WTC11 (cell line): ENCODE results near the gene PPP1R14B. TPM values are rescaled to one million over a fixed set of nuclear protein-coding genes. Genes with fewer than 3 reads are reported as not detected.

Experiments
- ATAC-seq: fragments of 200-7000 bp; cut with Tn5 transposase; 2 replicates; pipeline ENCODE4 v1.10.0; 2021; ENCODE audit warnings: mild to moderate bottlenecking, moderate library complexity
- CTCF ChIA-PET: fragments of 300-600 bp; sonication (Branson Sonifier 250); formaldehyde crosslinking; loops from one replicate; lab custom pipeline; 2021; ENCODE audit warnings: antibody characterized with exemption; lab: Charles Lee
- POLR2A ChIA-PET: fragments of 350-600 bp; sonication (Branson Sonifier 250); formaldehyde crosslinking; loops from one replicate; lab custom pipeline; 2021; ENCODE audit warnings: antibody characterized with exemption; lab: Charles Lee
- DNase-seq: peaks from one replicate; pipeline ENCODE4 v3.0.0; 2021; ENCODE audit warnings: low spot score
- H3K27ac Mint-ChIP-seq: 2 replicates; pipeline ENCODE4 v1.8.0; 2021; ENCODE audit warnings: mixed read lengths
- H3K27me3 Mint-ChIP-seq: 2 replicates; pipeline ENCODE4 v1.8.0; 2021; ENCODE audit warnings: low read depth, mild to moderate bottlenecking, moderate library complexity, mixed read lengths
- H3K36me3 Mint-ChIP-seq: 2 replicates; pipeline ENCODE4 v1.8.0; 2021; ENCODE audit warnings: mixed read lengths
- H3K4me1 Mint-ChIP-seq: 2 replicates; pipeline ENCODE4 v1.8.0; 2022; ENCODE audit warnings: mixed read lengths
- H3K4me3 Mint-ChIP-seq: 2 replicates; pipeline ENCODE4 v1.8.0; 2021; ENCODE audit warnings: mild to moderate bottlenecking, moderate library complexity, mixed read lengths
- H3K9me3 Mint-ChIP-seq: 2 replicates; pipeline ENCODE4 v1.8.0; 2021; ENCODE audit warnings: mixed read lengths
- EMX1 ChIP-seq: fragments of 250-450 bp; sonication (Bioruptor Pico); IDR thresholded peaks from 2 replicates; pipeline ENCODE4 v1.8.0; 2021; ENCODE audit warnings: mild to moderate bottlenecking
- ESRRA ChIP-seq: sonication (generic); formaldehyde crosslinking; IDR thresholded peaks from 2 replicates; pipeline ENCODE4 v1.8.1; 2022; ENCODE audit warnings: mild to moderate bottlenecking, missing genetic modification reagents, borderline replicate concordance
- FOXK1 ChIP-seq: sonication (generic); formaldehyde crosslinking; IDR thresholded peaks from 2 replicates; pipeline ENCODE4 v1.8.0; 2022; ENCODE audit warnings: mild to moderate bottlenecking, moderate library complexity, missing genetic modification reagents
- HMGA2 ChIP-seq: fragments of 250-450 bp; sonication (Bioruptor Pico); IDR thresholded peaks from 2 replicates; pipeline ENCODE4 v1.4.0; 2021; ENCODE audit warnings: mild to moderate bottlenecking, moderate library complexity
- IRF2 ChIP-seq: sonication (generic); formaldehyde crosslinking; IDR thresholded peaks from 2 replicates; pipeline ENCODE4 v1.8.0; 2022; ENCODE audit warnings: low read depth, missing genetic modification reagents, borderline replicate concordance
- MYBL2 ChIP-seq: sonication (generic); formaldehyde crosslinking; IDR thresholded peaks from 2 replicates; pipeline ENCODE4 v1.8.1; 2023; ENCODE audit warnings: mild to moderate bottlenecking, moderate library complexity, missing genetic modification reagents
- NFE2L1 ChIP-seq: sonication (generic); formaldehyde crosslinking; IDR thresholded peaks from 2 replicates; pipeline ENCODE4 v1.8.1; 2023; ENCODE audit warnings: missing genetic modification reagents
- NFYB ChIP-seq: sonication (generic); formaldehyde crosslinking; conservative IDR thresholded peaks from 2 replicates; pipeline ENCODE4 v1.8.0; 2022; ENCODE audit warnings: low read depth, missing genetic modification reagents
- OVOL2 ChIP-seq: fragments of 250-450 bp; sonication (Bioruptor Pico); IDR thresholded peaks from 2 replicates; pipeline ENCODE4 v1.9.0; 2021; ENCODE audit warnings: mild to moderate bottlenecking, borderline replicate concordance
- PRRX2 ChIP-seq: fragments of 250-450 bp; sonication (Bioruptor Pico); IDR thresholded peaks from 2 replicates; pipeline ENCODE4 v1.8.0; 2021; ENCODE audit warnings: mild to moderate bottlenecking
- TEAD1 ChIP-seq: sonication (generic); formaldehyde crosslinking; IDR thresholded peaks from 2 replicates; pipeline ENCODE4 v1.8.0; 2022; ENCODE audit warnings: mild to moderate bottlenecking, missing genetic modification reagents
- ZNF121 ChIP-seq: sonication (generic); formaldehyde crosslinking; IDR thresholded peaks from 2 replicates; pipeline ENCODE4 v1.8.0; 2023; ENCODE audit warnings: missing genetic modification reagents
- ZNF138 ChIP-seq: sonication (generic); formaldehyde crosslinking; conservative IDR thresholded peaks from 2 replicates; pipeline ENCODE4 v1.8.1; 2022; ENCODE audit warnings: mild to moderate bottlenecking, moderate library complexity, missing genetic modification reagents
- ZNF219 ChIP-seq: sonication (generic); formaldehyde crosslinking; IDR thresholded peaks from 2 replicates; pipeline ENCODE4 v1.8.0; 2023; ENCODE audit warnings: missing genetic modification reagents, mild to moderate bottlenecking, borderline replicate concordance
- ZNF317 ChIP-seq: sonication (generic); formaldehyde crosslinking; IDR thresholded peaks from 2 replicates; pipeline ENCODE4 v1.8.1; 2023; ENCODE audit warnings: low read depth, mild to moderate bottlenecking, moderate library complexity, missing genetic modification reagents, borderline replicate concordance
- ZNF416 ChIP-seq: fragments of 250-450 bp; sonication (Bioruptor Pico); IDR thresholded peaks from 2 replicates; pipeline ENCODE4 v1.9.0; 2021; ENCODE audit warnings: mild to moderate bottlenecking, inconsistent platforms
- total RNA-seq: library from RNA; stranded (reverse); gene quantifications from 3 replicates; pipeline ENCODE4 v1.2.3, GENCODE V29; 2021
- TF ChIP-seq, protein P1 (sequence below): sonication (generic); formaldehyde crosslinking; IDR thresholded peaks from 2 replicates; pipeline ENCODE4 v1.8.1; 2023; ENCODE audit warnings: mild to moderate bottlenecking, missing genetic modification reagents
- TF ChIP-seq, protein P2 (sequence below): sonication (generic); formaldehyde crosslinking; IDR thresholded peaks from 2 replicates; pipeline ENCODE4 v1.8.1; 2022; ENCODE audit warnings: low read depth, mild to moderate bottlenecking, moderate library complexity, missing genetic modification reagents, borderline replicate concordance
- TF ChIP-seq, protein P3 (sequence below): fragments of 250-450 bp; sonication (Bioruptor Pico); IDR thresholded peaks from 2 replicates; pipeline ENCODE4 v1.8.0; 2021; ENCODE audit warnings: mild to moderate bottlenecking
- TF ChIP-seq, protein P4 (sequence below): sonication (generic); formaldehyde crosslinking; conservative IDR thresholded peaks from 2 replicates; pipeline ENCODE4 v1.8.1; 2023; ENCODE audit warnings: mild to moderate bottlenecking, low read depth, missing genetic modification reagents, moderate library complexity
- TF ChIP-seq, protein P5 (sequence below): sonication (generic); formaldehyde crosslinking; IDR thresholded peaks from 2 replicates; pipeline ENCODE4 v1.8.1; 2023; ENCODE audit warnings: mild to moderate bottlenecking, missing genetic modification reagents, moderate library complexity
- TF ChIP-seq, protein P6 (sequence below): sonication (generic); formaldehyde crosslinking; IDR thresholded peaks from 2 replicates; pipeline ENCODE4 v1.8.1; 2022; ENCODE audit warnings: mild to moderate bottlenecking, moderate library complexity, missing genetic modification reagents
- TF ChIP-seq, protein P7 (sequence below): sonication (generic); formaldehyde crosslinking; IDR thresholded peaks from 2 replicates; pipeline ENCODE4 v1.8.0; 2022; ENCODE audit warnings: mild to moderate bottlenecking, missing genetic modification reagents

PPP1R14B gene
- total RNA-seq, 1 experiment from 2014 or later = 471 TPM

DNA sequence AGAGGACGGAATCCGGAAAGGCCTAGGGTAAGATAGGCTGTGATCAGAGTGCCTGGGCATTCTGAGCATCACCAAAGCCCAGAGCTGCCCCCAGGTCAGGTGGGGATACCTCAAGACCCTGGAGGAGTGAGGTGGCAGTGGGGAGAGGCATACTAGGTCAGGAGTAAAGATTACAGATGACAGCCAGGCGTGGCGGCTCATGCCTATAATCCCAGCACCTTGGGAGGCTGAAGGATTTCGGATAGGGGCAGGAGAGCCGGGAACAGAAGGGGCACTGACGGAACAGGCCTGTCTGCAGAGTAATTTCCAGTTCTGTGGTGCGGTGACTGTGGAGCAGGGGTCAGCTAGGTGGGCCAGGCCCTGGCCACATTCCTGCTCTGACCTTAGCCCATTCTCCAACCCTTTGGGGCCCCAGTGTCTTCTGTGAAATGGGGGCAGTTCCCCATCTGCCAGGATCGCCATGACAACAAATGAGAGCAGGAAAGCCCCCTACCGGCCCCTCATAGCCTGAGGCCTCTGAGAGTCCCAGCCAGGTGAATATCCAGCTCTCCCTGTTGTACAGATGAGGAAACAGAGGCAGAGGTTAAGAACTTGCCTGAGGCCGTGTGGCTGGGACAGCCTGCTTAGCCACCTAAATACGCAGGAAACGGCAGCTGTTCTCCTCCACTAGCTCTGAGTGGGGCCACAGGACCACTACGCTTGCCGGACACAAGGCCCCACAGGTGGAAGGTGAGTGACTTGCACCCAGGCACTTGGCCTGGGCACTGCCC, 28.5 kb upstream of the PPP1R14B start (continued):
- no peak for TF ChIP-seq TEAD1 (CRISPR knock-in tag)
- TF ChIP-seq, protein P1, sequence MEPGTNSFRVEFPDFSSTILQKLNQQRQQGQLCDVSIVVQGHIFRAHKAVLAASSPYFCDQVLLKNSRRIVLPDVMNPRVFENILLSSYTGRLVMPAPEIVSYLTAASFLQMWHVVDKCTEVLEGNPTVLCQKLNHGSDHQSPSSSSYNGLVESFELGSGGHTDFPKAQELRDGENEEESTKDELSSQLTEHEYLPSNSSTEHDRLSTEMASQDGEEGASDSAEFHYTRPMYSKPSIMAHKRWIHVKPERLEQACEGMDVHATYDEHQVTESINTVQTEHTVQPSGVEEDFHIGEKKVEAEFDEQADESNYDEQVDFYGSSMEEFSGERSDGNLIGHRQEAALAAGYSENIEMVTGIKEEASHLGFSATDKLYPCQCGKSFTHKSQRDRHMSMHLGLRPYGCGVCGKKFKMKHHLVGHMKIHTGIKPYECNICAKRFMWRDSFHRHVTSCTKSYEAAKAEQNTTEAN = no peak

DNA sequence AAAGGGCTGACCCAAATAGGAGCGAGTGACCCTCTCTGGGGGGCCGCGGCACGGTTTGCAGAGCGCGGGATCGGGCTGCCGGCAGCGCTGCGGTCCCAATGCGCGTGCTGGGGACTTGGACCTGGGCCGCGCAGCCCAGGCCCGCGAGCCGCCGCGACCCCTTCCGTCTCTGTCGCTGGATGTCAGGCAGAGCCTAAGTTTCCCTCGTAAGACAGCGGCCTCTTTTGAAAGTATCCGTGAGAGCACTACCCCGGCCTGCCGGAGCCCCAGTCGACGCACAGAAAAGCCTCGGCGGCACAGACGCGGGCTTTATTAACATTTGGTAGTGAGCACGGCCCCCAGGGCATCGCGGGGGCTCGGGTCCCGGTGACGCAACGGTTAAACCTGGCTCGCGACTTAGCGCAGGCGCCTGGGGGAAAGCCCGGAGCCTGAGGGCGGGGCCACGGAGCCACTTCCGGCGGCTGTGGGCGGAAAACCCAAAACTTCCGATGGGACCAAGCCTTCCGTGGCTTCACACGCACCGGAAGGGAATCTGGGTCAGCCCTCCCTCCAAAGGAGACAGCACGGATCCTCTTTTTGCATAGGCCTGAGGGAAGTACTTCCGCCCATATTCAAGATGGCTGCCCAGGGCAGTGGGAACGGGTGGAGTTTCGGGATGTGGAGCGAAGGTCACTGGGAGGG, 22.9 kb upstream of the PPP1R14B start:
- CTCF ChIA-PET = interaction anchor here (0.6 to 6.2 kb wide), 17 partner anchors 15 to 87 kb away, joined by 3 to 75 read pairs (median 8); partner anchors contain the start of genes BAD, CATSPERZ, ESRRA and FKBP2
- Mint-ChIP-seq H3K4me3 (peak overlapping the region; percentile 99), H3K36me3 (peaks cover 13% of the 10 kb centered on the region)
- TF ChIP-seq, protein P2, sequence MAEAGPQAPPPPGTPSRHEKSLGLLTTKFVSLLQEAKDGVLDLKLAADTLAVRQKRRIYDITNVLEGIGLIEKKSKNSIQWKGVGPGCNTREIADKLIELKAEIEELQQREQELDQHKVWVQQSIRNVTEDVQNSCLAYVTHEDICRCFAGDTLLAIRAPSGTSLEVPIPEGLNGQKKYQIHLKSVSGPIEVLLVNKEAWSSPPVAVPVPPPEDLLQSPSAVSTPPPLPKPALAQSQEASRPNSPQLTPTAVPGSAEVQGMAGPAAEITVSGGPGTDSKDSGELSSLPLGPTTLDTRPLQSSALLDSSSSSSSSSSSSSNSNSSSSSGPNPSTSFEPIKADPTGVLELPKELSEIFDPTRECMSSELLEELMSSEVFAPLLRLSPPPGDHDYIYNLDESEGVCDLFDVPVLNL = 0 out of 2 replicates have a peak, but pooled peaks have one; percentile 1
- TF ChIP-seq, protein P3, sequence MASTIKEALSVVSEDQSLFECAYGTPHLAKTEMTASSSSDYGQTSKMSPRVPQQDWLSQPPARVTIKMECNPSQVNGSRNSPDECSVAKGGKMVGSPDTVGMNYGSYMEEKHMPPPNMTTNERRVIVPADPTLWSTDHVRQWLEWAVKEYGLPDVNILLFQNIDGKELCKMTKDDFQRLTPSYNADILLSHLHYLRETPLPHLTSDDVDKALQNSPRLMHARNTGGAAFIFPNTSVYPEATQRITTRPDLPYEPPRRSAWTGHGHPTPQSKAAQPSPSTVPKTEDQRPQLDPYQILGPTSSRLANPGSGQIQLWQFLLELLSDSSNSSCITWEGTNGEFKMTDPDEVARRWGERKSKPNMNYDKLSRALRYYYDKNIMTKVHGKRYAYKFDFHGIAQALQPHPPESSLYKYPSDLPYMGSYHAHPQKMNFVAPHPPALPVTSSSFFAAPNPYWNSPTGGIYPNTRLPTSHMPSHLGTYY (CRISPR knock-in tag) = no peak
- TF ChIP-seq, protein P4, sequence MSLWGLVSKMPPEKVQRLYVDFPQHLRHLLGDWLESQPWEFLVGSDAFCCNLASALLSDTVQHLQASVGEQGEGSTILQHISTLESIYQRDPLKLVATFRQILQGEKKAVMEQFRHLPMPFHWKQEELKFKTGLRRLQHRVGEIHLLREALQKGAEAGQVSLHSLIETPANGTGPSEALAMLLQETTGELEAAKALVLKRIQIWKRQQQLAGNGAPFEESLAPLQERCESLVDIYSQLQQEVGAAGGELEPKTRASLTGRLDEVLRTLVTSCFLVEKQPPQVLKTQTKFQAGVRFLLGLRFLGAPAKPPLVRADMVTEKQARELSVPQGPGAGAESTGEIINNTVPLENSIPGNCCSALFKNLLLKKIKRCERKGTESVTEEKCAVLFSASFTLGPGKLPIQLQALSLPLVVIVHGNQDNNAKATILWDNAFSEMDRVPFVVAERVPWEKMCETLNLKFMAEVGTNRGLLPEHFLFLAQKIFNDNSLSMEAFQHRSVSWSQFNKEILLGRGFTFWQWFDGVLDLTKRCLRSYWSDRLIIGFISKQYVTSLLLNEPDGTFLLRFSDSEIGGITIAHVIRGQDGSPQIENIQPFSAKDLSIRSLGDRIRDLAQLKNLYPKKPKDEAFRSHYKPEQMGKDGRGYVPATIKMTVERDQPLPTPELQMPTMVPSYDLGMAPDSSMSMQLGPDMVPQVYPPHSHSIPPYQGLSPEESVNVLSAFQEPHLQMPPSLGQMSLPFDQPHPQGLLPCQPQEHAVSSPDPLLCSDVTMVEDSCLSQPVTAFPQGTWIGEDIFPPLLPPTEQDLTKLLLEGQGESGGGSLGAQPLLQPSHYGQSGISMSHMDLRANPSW (CRISPR knock-in tag) = no peak
- 0 out of 2 replicates have a peak, but pooled peaks have one; percentile 13 for TF ChIP-seq EMX1 (CRISPR knock-in tag)
- TF ChIP-seq, protein P5, sequence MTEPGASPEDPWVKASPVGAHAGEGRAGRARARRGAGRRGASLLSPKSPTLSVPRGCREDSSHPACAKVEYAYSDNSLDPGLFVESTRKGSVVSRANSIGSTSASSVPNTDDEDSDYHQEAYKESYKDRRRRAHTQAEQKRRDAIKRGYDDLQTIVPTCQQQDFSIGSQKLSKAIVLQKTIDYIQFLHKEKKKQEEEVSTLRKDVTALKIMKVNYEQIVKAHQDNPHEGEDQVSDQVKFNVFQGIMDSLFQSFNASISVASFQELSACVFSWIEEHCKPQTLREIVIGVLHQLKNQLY = 0 out of 2 replicates have a peak, but pooled peaks have one; percentile 88
- TF ChIP-seq, protein P1 = peak; percentile 99
- peak; percentile 55; the same call in 1 of the 2 replicates for TF ChIP-seq ZNF317 (CRISPR knock-in tag)
- 0 out of 2 replicates have a peak, but pooled peaks have one; percentile 31 for TF ChIP-seq NFYB (CRISPR knock-in tag)
- TF ChIP-seq, protein P6, sequence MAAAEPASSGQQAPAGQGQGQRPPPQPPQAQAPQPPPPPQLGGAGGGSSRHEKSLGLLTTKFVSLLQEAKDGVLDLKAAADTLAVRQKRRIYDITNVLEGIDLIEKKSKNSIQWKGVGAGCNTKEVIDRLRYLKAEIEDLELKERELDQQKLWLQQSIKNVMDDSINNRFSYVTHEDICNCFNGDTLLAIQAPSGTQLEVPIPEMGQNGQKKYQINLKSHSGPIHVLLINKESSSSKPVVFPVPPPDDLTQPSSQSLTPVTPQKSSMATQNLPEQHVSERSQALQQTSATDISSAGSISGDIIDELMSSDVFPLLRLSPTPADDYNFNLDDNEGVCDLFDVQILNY (CRISPR knock-in tag) = 0 out of 2 replicates have a peak, but pooled peaks have one; percentile 76
- TF ChIP-seq OVOL2 (CRISPR knock-in tag) = no peak; the same call in 1 of the 2 replicates
- no peak; the same call in 1 of the 2 replicates for TF ChIP-seq ESRRA
- peak; percentile 83; the same call in 1 of the 2 replicates for TF ChIP-seq ZNF138 (CRISPR knock-in tag)
- TF ChIP-seq ZNF416 = no peak; the same call in 1 of the 2 replicates
- TF ChIP-seq, protein P7, sequence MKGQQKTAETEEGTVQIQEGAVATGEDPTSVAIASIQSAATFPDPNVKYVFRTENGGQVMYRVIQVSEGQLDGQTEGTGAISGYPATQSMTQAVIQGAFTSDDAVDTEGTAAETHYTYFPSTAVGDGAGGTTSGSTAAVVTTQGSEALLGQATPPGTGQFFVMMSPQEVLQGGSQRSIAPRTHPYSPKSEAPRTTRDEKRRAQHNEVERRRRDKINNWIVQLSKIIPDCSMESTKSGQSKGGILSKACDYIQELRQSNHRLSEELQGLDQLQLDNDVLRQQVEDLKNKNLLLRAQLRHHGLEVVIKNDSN (CRISPR knock-in tag) = no peak
- peak; percentile 93 for TF ChIP-seq FOXK1 (CRISPR knock-in tag)
- TF ChIP-seq MYBL2 (CRISPR knock-in tag) = peak; percentile 48; the same call in 1 of the 2 replicates
- TF ChIP-seq IRF2 (CRISPR knock-in tag) = no peak
- peak; percentile 56; the same call in 1 of the 2 replicates for TF ChIP-seq ZNF121 (CRISPR knock-in tag)
- TF ChIP-seq NFE2L1 (CRISPR knock-in tag) = 0 out of 2 replicates have a peak, but pooled peaks have one; percentile 36
- no peak for TF ChIP-seq ZNF219 (CRISPR knock-in tag)
- TF ChIP-seq HMGA2 (CRISPR knock-in tag) = no peak
- peak; percentile 76 for TF ChIP-seq PRRX2

More for the DNA sequence above, 22.9 kb upstream of the PPP1R14B start:
- ATAC-seq = peak; percentile 83
- Mint-ChIP-seq H3K27me3 (no peaks in the 10 kb centered on the region), H3K27ac (peak overlapping the region; percentile 100), H3K9me3 (no peaks in the 10 kb centered on the region), H3K4me1 (peaks cover 22% of the 10 kb centered on the region)
- DNase-seq = peak; percentile 98
- POLR2A ChIA-PET = interaction anchor here (0.8 to 3.9 kb wide), 10 partner anchors 14 to 231 kb away, joined by 3 to 25 read pairs (median 5); partner anchors contain the start of genes BAD, CATSPERZ, FKBP2 and GPR137
